H1 (cell line): ENCODE data around the gene ALKBH3.

Experiments used
- CEBPB ChIP-seq: IDR thresholded peaks from 2 replicates; pipeline ENCODE4 v1.6.1; 2012; ENCODE audit warnings: low read depth, low read length
- CTCF ChIP-seq, 3 experiments: IDR thresholded peaks; 1 replicate in 2 of 3; 2 replicates in 1 of 3; pipeline versions ENCODE4 v1.5.1 to v1.6.1; 2011; ENCODE audit warnings: low read length in 3 of 3, mild to moderate bottlenecking in 3 of 3, inconsistent platforms in 2 of 3, low read depth in 1 of 3, moderate library complexity in 1 of 3; ENCODE audit not compliant: insufficient read depth in 1 of 3; ENCODE audit errors: control extremely low read depth in 1 of 3
- GABPA ChIP-seq: IDR thresholded peaks from 2 replicates; pipeline ENCODE4 v1.6.1; 2011; ENCODE audit warnings: mild to moderate bottlenecking, low read length, moderate library complexity, borderline replicate concordance; ENCODE audit not compliant: insufficient read depth
- GTF2F1 ChIP-seq: IDR thresholded peaks from 2 replicates; pipeline ENCODE4 v1.6.1; 2012; ENCODE audit warnings: low read depth, low read length, improper control_type of control experiment, borderline replicate concordance
- MAX ChIP-seq: IDR thresholded peaks from 2 replicates; pipeline ENCODE4 v1.6.1; 2012; ENCODE audit warnings: inconsistent platforms
- POLR2A ChIP-seq, 2 experiments: IDR thresholded peaks; 1 replicate in 1 of 2; 2 replicates in 1 of 2; pipeline ENCODE4 v1.6.1; 2011; ENCODE audit warnings: low read depth in 2 of 2, low read length in 2 of 2, mild to moderate bottlenecking in 2 of 2; ENCODE audit errors: control extremely low read depth in 1 of 2

GRCh38 chr11:43903969-43904368 lies 23.3 kb downstream of the ALKBH3 start:
- TF ChIP-seq POLR2A (IDR thresholded peaks at IDR 0.05; ENCODE audit: control extremely low read depth in 1 of 2, low read depth in 2 of 2, low read length in 2 of 2) (no peak), CTCF (IDR thresholded peaks at IDR 0.05; ENCODE audit: control extremely low read depth in 1 of 3, insufficient read depth in 1 of 3, low read depth in 1 of 3, low read length in 3 of 3) (no peak), GABPA (no peak), CEBPB (no peak), MAX (no peak), GTF2F1 (no peak)
